GM12878 (cell line): ENCODE results near the gene ADAMTS1. TPM values are rescaled to one million over a fixed set of nuclear protein-coding genes. Genes with fewer than 3 reads are reported as not detected.

ENCODE experiments used
- ATAC-seq: fragments of 200-7000 bp; cut with Tn5 transposase; 3 replicates; pipeline ENCODE4 v1.9.1; 2020; ENCODE audit warnings: mild to moderate bottlenecking, moderate library complexity
- BruUV-seq: library from RNA; stranded (reverse); fragments of 400-500 nt; replicated peaks from 2 replicates; lab custom pipeline; 2021; lab: Mats Ljungman, UMichigan
- CTCF ChIA-PET: fragments of 300-600 bp; sonication (Branson Sonifier 250); formaldehyde crosslinking; extraction: SDS; loops from one replicate; lab custom pipeline; 2021; ENCODE audit warnings: inconsistent platforms; lab: Yijun Ruan, JAX
- POLR2A ChIA-PET: fragments of 350-600 bp; formaldehyde crosslinking; extraction: SDS; loops from one replicate; lab custom pipeline; 2021; ENCODE audit warnings: inconsistent platforms; lab: Charles Lee
- RAD21 ChIA-PET: fragments of 300-600 bp; sonication (Branson Sonifier 250); formaldehyde crosslinking; loops from one replicate; lab custom pipeline; 2023; ENCODE audit warnings: antibody characterized with exemption; ENCODE audit not compliant: unreplicated experiment; lab: Charles Lee
- SMC1A ChIA-PET: fragments of 300-600 bp; sonication (Branson Sonifier 250); formaldehyde crosslinking; loops from one replicate; lab custom pipeline; 2023; ENCODE audit not compliant: unreplicated experiment, uncharacterized antibody; lab: Charles Lee
- DNase-seq: peaks from one replicate; pipeline ENCODE4 v3.0.0-alpha.2; 2011; ENCODE audit warnings: low read depth, low spot score
- FAIRE-seq: peaks from 3 replicates; lab custom pipeline; 2011; peaks lifted over from hg19 to GRCh38; lab: Jason Lieb, UNC
- H2AFZ ChIP-seq: 2 replicates; pipeline ENCODE4 v1.6.0; 2011; ENCODE audit warnings: low read depth, low read length, control low read depth; ENCODE audit not compliant: control insufficient read depth
- H3K27ac ChIP-seq: 2 replicates; pipeline ENCODE4 v1.5.1; 2011; ENCODE audit warnings: control low read depth; ENCODE audit not compliant: control insufficient read depth, insufficient read depth
- H3K27me3 ChIP-seq, 2 experiments: replicated peaks in 1 of 2; 2 replicates each; pipeline versions ENCODE4 v1.6.0 to v1.6.1; 2011; ENCODE audit warnings: low read length in 1 of 2; ENCODE audit not compliant: control insufficient read depth in 2 of 2, insufficient read depth in 2 of 2
- H3K36me3 ChIP-seq, 2 experiments: 2 replicates each; pipeline ENCODE4 v1.5.1; 2011; ENCODE audit warnings: low read length in 1 of 2; ENCODE audit not compliant: control insufficient read depth in 2 of 2, insufficient read depth in 2 of 2
- H3K4me1 ChIP-seq: 2 replicates; pipeline ENCODE4 v1.6.1; 2011; ENCODE audit warnings: mild to moderate bottlenecking, low read length, moderate library complexity, mixed read lengths; ENCODE audit not compliant: control insufficient read depth, insufficient read depth
- H3K4me2 ChIP-seq: 2 replicates; pipeline ENCODE4 v1.6.0; 2011; ENCODE audit warnings: control low read depth; ENCODE audit not compliant: control insufficient read depth, insufficient read depth
- H3K4me3 ChIP-seq: fragments of 200-600 bp; sonication (generic); 2 replicates; pipeline ENCODE4 v1.5.1; 2016
- H3K79me2 ChIP-seq: 2 replicates; pipeline ENCODE4 v1.6.0; 2011; ENCODE audit warnings: low read length; ENCODE audit not compliant: control insufficient read depth, insufficient read depth
- H3K9ac ChIP-seq: 2 replicates; pipeline ENCODE4 v1.8.0; 2011; ENCODE audit warnings: low read length, control low read depth, mixed read lengths; ENCODE audit not compliant: control insufficient read depth, insufficient read depth
- H3K9me3 ChIP-seq: replicated peaks from 3 replicates; pipeline ENCODE4 v1.5.1; 2011; ENCODE audit warnings: mild to moderate bottlenecking, low read length; ENCODE audit not compliant: control insufficient read depth, insufficient read depth
- H4K20me1 ChIP-seq: 2 replicates; pipeline ENCODE4 v1.6.0; 2011; ENCODE audit not compliant: control insufficient read depth, insufficient read depth
- BCL11A ChIP-seq: IDR thresholded peaks from 2 replicates; pipeline ENCODE4 v1.6.1; 2011; ENCODE audit warnings: low read depth, low read length
- IKZF2 ChIP-seq, 2 experiments: fragments of 450-650 bp; IDR thresholded peaks; 2 replicates each; pipeline ENCODE4 v1.6.1; 2017; ENCODE audit warnings: mild to moderate bottlenecking in 2 of 2, moderate library complexity in 2 of 2
- MYC ChIP-seq: IDR thresholded peaks from 2 replicates; pipeline ENCODE4 v1.6.1; 2011; ENCODE audit warnings: mild to moderate bottlenecking, low read length, moderate library complexity, inconsistent platforms; ENCODE audit not compliant: insufficient read depth, insufficient replicate concordance, insufficient read length, severe bottlenecking
- NFYA ChIP-seq: IDR thresholded peaks from 2 replicates; pipeline ENCODE4 v1.6.1; 2011; ENCODE audit warnings: low read depth, mild to moderate bottlenecking, low read length, improper control_type of control experiment, borderline replicate concordance
- RBBP5 ChIP-seq: fragments of 200-600 bp; sonication (generic); conservative IDR thresholded peaks from 2 replicates; pipeline ENCODE4 v1.6.1; 2016
- RUNX3 ChIP-seq: IDR thresholded peaks from 2 replicates; pipeline ENCODE4 v1.6.1; 2012; ENCODE audit warnings: low read length, inconsistent platforms
- TBL1XR1 ChIP-seq: IDR thresholded peaks from 2 replicates; pipeline ENCODE4 v1.6.1; 2012; ENCODE audit warnings: low read depth, low read length, improper control_type of control experiment
- WGBS: methylation state at CpG from one replicate; pipeline ENCODE4 v1.1.6; 2016; ENCODE audit warnings: low lambda C conversion rate; ENCODE audit not compliant: insufficient replicate concordance, insufficient coverage; ENCODE audit errors: missing lambda C conversion rate; 5-methylcytosine and 5-hydroxymethylcytosine counted together
- in situ Hi-C: fragments of 300-500 bp; cut with MboI; formaldehyde crosslinking; loops from 9 replicates; pipeline ENCODE4 v1.14.3; 2018; ENCODE audit warnings: mixed read lengths
- intact Hi-C: fragments of 100-400 bp; cut with micrococcal nuclease; formaldehyde crosslinking; loops from one replicate; pipeline ENCODE4 v1.14.2; 2022; ENCODE audit not compliant: unreplicated experiment
- polyA plus RNA-seq, 11 experiments: library from polyadenylated mRNA; depleted of rRNA in 4 of 11; unstranded in 6 of 11; stranded (reverse) in 5 of 11; fragments of >200 nt; fragmentation: Nextera tagmentation in 4 of 11; fragmentation: Illumina TruSeq in 1 of 11; extraction: Ambion mirVana in 4 of 11; extraction: Trizol in 1 of 11; gene quantifications; 1 replicate in 1 of 11; 2 replicates in 10 of 11; pipeline versions ENCODE4 v1.2.1 to v1.2.3, GENCODE V29; 2011 to 2016; ENCODE audit warnings: inconsistent platforms in 2 of 11, missing spikeins in 2 of 11, low read depth in 1 of 11
- total RNA-seq, 4 experiments: library from RNA; depleted of rRNA in 3 of 4; stranded (reverse); fragments of >200 nt in 3 of 4; fragmentation: Illumina TruSeq in 1 of 4; extraction: Trizol in 1 of 4; gene quantifications; 2 replicates each; pipeline versions ENCODE4 v1.2.1 to v1.2.3, GENCODE V29; 2013 to 2021

The ADAMTS1 gene
- total and polyA plus RNA-seq, 10 of the 15 experiments (the other 5 are each of a cell fraction or from before 2014, with no cell fraction given) = 0.06 to 0.21 (median 0.08) TPM; not detected in 6

GRCh38 chr21:26843933-26844257, 1.3 kb downstream of the ADAMTS1 start:
- no peaks in the 10 kb centered on the region for H3K4me1 ChIP-seq
- no peaks in the 10 kb centered on the region for H3K27me3 ChIP-seq
- ChIA-PET CTCF (no interaction called here), RAD21 (no interaction called here), SMC1A (no interaction called here), POLR2A (no interaction called here)
- no peak overlapping the region for H3K4me2 ChIP-seq
- no peaks in the 10 kb centered on the region for H3K79me2 ChIP-seq
- WGBS = 0% methylated on average over 11 of the region's 11 CpGs
- FAIRE-seq (no peak), ATAC-seq (no peak), DNase-seq (no peak)
- H2AFZ ChIP-seq = no peak overlapping the region
- no peaks in the 10 kb centered on the region for H3K36me3 ChIP-seq
- no peak overlapping the region for H3K27ac ChIP-seq
- H3K9me3 ChIP-seq = peaks cover 3% of the 10 kb centered on the region; the same call in 1 of the 3 replicates
- H3K9ac ChIP-seq = no peak overlapping the region
- no peaks in the 10 kb centered on the region for H4K20me1 ChIP-seq
- intact Hi-C loops (loop anchor here (10.0 kb wide), 1 partner anchor 1671 kb away; no protein-coding TSS in a partner anchor), in situ Hi-C loops (loop anchor here (5.0 kb wide), 1 partner anchor 1903 kb away; no protein-coding TSS in a partner anchor)
- TF ChIP-seq RUNX3 = no peak
- TF ChIP-seq BCL11A = no peak
- no peak for TF ChIP-seq TBL1XR1
- TF ChIP-seq RBBP5 = no peak
- no peak for TF ChIP-seq MYC
- no peak for TF ChIP-seq IKZF2 (IDR thresholded peaks at IDR 0.05)
- no peak for TF ChIP-seq NFYA
- no peak overlapping the region for H3K4me3 ChIP-seq
- BruUV-seq = no TSS peak
